GM12801 (cell line): ENCODE results near the gene ENTHD1.

Source experiments
- CTCF ChIP-seq: IDR thresholded peaks from one replicate; pipeline ENCODE4 v1.5.1; 2011; ENCODE audit warnings: control low read depth; ENCODE audit not compliant: insufficient read length; ENCODE audit errors: extremely low read depth

The ENTHD1 gene

GRCh38 chr22:39923696-39924095 lies 30.1 kb upstream of the ENTHD1 start:
- TF ChIP-seq CTCF = no peak

- TF ChIP-seq CTCF = no peak
Measured at GRCh38 chr22:39920134-39920743, 26.7 kb upstream of the ENTHD1 start.

GRCh38 chr22:39917776-39918495 lies 24.4 kb upstream of the ENTHD1 start:
- no peak for TF ChIP-seq CTCF

GRCh38 chr22:39917197-39917643 lies 23.7 kb upstream of the ENTHD1 start:
- no peak for TF ChIP-seq CTCF

GRCh38 chr22:39916496-39916895 lies 22.9 kb upstream of the ENTHD1 start:
- TF ChIP-seq CTCF = no peak

GRCh38 chr22:39915295-39915726 lies 21.8 kb upstream of the ENTHD1 start:
- TF ChIP-seq CTCF = no peak

- TF ChIP-seq CTCF = no peak
Measured at GRCh38 chr22:39914584-39914983, 21.0 kb upstream of the ENTHD1 start.
